IMR-90 (cell line): ENCODE results near the gene ZBTB25. TPM values are rescaled to one million over a fixed set of nuclear protein-coding genes. Genes with fewer than 3 reads are reported as not detected.

ENCODE experiments used
- ATAC-seq: fragments of 200-7000 bp; cut with Tn5 transposase; 2 replicates; pipeline ENCODE4 v1.9.1; 2020; ENCODE audit warnings: low read depth, mild to moderate bottlenecking, moderate library complexity
- BruUV-seq: library from RNA; stranded (reverse); fragments of 400-500 nt; replicated peaks from 2 replicates; lab custom pipeline; 2021; lab: Mats Ljungman, UMichigan
- CTCF ChIA-PET: fragments of 300-600 bp; formaldehyde crosslinking; extraction: SDS; loops from one replicate; lab custom pipeline; 2021; ENCODE audit warnings: antibody characterized with exemption; lab: Yijun Ruan, JAX
- POLR2A ChIA-PET: fragments of 300-600 bp; sonication (Branson Sonifier 250); formaldehyde crosslinking; loops from one replicate; lab custom pipeline; 2022; ENCODE audit warnings: antibody characterized with exemption; ENCODE audit not compliant: unreplicated experiment; lab: Charles Lee
- DNase-seq: peaks from one replicate; pipeline ENCODE4 v3.0.0; 2013
- H2AFZ ChIP-seq: replicated peaks from 2 replicates; pipeline ENCODE3; 2013; ENCODE audit warnings: low read length, mild to moderate bottlenecking; ENCODE audit not compliant: poor library complexity
- H2AK5ac ChIP-seq: 2 replicates; pipeline ENCODE4 v1.6.1; 2013; ENCODE audit warnings: low read depth, low read length, inconsistent platforms
- H2AK9ac ChIP-seq: replicated peaks from 2 replicates; pipeline ENCODE3; 2013; ENCODE audit warnings: mild to moderate bottlenecking, low read depth, low read length, moderate library complexity; ENCODE audit not compliant: poor library complexity
- H2BK120ac ChIP-seq: 2 replicates; pipeline ENCODE4 v1.6.1; 2013; ENCODE audit warnings: low read depth, low read length, inconsistent platforms
- H2BK15ac ChIP-seq: 3 replicates; pipeline ENCODE4 v1.6.1; 2013; ENCODE audit warnings: low read depth, low read length, inconsistent platforms
- H2BK20ac ChIP-seq: 2 replicates; pipeline ENCODE4 v1.6.1; 2013; ENCODE audit warnings: low read depth, mild to moderate bottlenecking, inconsistent platforms, low read length, moderate library complexity
- H2BK5ac ChIP-seq: 2 replicates; pipeline ENCODE4 v1.6.1; 2013; ENCODE audit warnings: mild to moderate bottlenecking, low read depth, low read length, inconsistent platforms; ENCODE audit not compliant: poor library complexity, severe bottlenecking
- H3K14ac ChIP-seq: replicated peaks from 2 replicates; pipeline ENCODE4 v1.6.1; 2013; ENCODE audit warnings: low read depth, low read length, inconsistent platforms
- H3K18ac ChIP-seq: 2 replicates; pipeline ENCODE4 v1.6.1; 2013; ENCODE audit warnings: low read depth, low read length, control low read depth
- H3K23ac ChIP-seq: 2 replicates; pipeline ENCODE4 v1.6.1; 2013; ENCODE audit warnings: low read depth, low read length, inconsistent platforms
- H3K27ac ChIP-seq: 2 replicates; pipeline ENCODE4 v1.5.1; 2013; ENCODE audit warnings: mild to moderate bottlenecking, control low read depth, low read length; ENCODE audit not compliant: insufficient read depth
- H3K27me3 ChIP-seq: 2 replicates; pipeline ENCODE4 v1.6.1; 2013; ENCODE audit warnings: low read length; ENCODE audit not compliant: control insufficient read depth, insufficient read depth
- H3K36me3 ChIP-seq: 2 replicates; pipeline ENCODE4 v1.6.1; 2013; ENCODE audit warnings: low read length, mixed read lengths; ENCODE audit not compliant: control insufficient read depth, insufficient read depth
- H3K4ac ChIP-seq: 2 replicates; pipeline ENCODE4 v1.6.1; 2013; ENCODE audit warnings: low read depth, low read length, inconsistent platforms
- H3K4me1 ChIP-seq: 2 replicates; pipeline ENCODE4 v1.6.1; 2013; ENCODE audit warnings: low read length, mixed read lengths; ENCODE audit not compliant: control insufficient read depth, insufficient read depth
- H3K4me2 ChIP-seq: 2 replicates; pipeline ENCODE4 v1.6.1; 2013; ENCODE audit warnings: low read depth, mild to moderate bottlenecking, control low read depth, low read length, moderate library complexity
- H3K4me3 ChIP-seq: 2 replicates; pipeline ENCODE4 v1.5.1; 2013; ENCODE audit warnings: low read depth, mild to moderate bottlenecking, control low read depth, low read length, moderate library complexity; ENCODE audit not compliant: insufficient read depth
- H3K56ac ChIP-seq: 2 replicates; pipeline ENCODE4 v1.6.1; 2013; ENCODE audit warnings: low read length, inconsistent platforms; ENCODE audit not compliant: insufficient read depth; ENCODE audit errors: extremely low read depth
- H3K79me1 ChIP-seq, 2 experiments: 2 replicates each; pipeline ENCODE4 v1.6.1; 2013; ENCODE audit warnings: low read length in 2 of 2, inconsistent platforms in 1 of 2, low read depth in 1 of 2
- H3K9ac ChIP-seq: 2 replicates; pipeline ENCODE4 v1.6.1; 2013; ENCODE audit warnings: low read depth, low read length, control low read depth
- H3K9me1 ChIP-seq: 2 replicates; pipeline ENCODE4 v1.6.1; 2013; ENCODE audit warnings: low read length, inconsistent platforms; ENCODE audit not compliant: insufficient read depth
- H3K9me3 ChIP-seq: 2 replicates; pipeline ENCODE4 v1.6.1; 2013; ENCODE audit warnings: low read length; ENCODE audit not compliant: control insufficient read depth, insufficient read depth
- H4K20me1 ChIP-seq: 2 replicates; pipeline ENCODE4 v1.6.1; 2013; ENCODE audit warnings: low read length, inconsistent platforms; ENCODE audit not compliant: insufficient read depth
- H4K5ac ChIP-seq: 2 replicates; pipeline ENCODE4 v1.6.1; 2013; ENCODE audit warnings: mild to moderate bottlenecking, low read depth, low read length, control low read depth
- H4K8ac ChIP-seq, 2 experiments: 2 replicates each; pipeline ENCODE4 v1.6.1; 2013; ENCODE audit warnings: low read depth in 2 of 2, low read length in 2 of 2, control low read depth in 1 of 2, inconsistent platforms in 1 of 2
- H4K91ac ChIP-seq: 2 replicates; pipeline ENCODE4 v1.6.1; 2013; ENCODE audit warnings: low read depth, low read length, inconsistent platforms; ENCODE audit not compliant: insufficient read depth
- CEBPB ChIP-seq: IDR thresholded peaks from 2 replicates; pipeline ENCODE4 v1.6.1; 2012; ENCODE audit warnings: low read depth, low read length, improper control_type of control experiment
- CHD1 ChIP-seq: IDR thresholded peaks from 2 replicates; pipeline ENCODE4 v1.6.1; 2012; ENCODE audit warnings: low read depth, low read length, improper control_type of control experiment
- CTCF ChIP-seq: conservative IDR thresholded peaks from 2 replicates; pipeline ENCODE4 v1.5.1; 2012; ENCODE audit warnings: mild to moderate bottlenecking, low read depth, low read length, improper control_type of control experiment
- FOS ChIP-seq: fragments of 150-350 bp; IDR thresholded peaks from 2 replicates; pipeline ENCODE4 v1.6.1; 2016; ENCODE audit warnings: low read depth, low read length
- MAFK ChIP-seq: IDR thresholded peaks from 2 replicates; pipeline ENCODE4 v1.6.1; 2012; ENCODE audit warnings: low read depth, low read length, improper control_type of control experiment
- MAZ ChIP-seq: IDR thresholded peaks from 2 replicates; pipeline ENCODE4 v1.6.1; 2012; ENCODE audit warnings: low read depth, mild to moderate bottlenecking, low read length, improper control_type of control experiment, moderate library complexity, borderline replicate concordance
- MXI1 ChIP-seq: IDR thresholded peaks from 2 replicates; pipeline ENCODE4 v1.6.1; 2012; ENCODE audit warnings: low read depth, mild to moderate bottlenecking, low read length, moderate library complexity, borderline replicate concordance
- NFE2L2 ChIP-seq: fragments of 150-350 bp; IDR thresholded peaks from 2 replicates; pipeline ENCODE4 v1.6.1; 2016; ENCODE audit warnings: low read depth, mild to moderate bottlenecking, low read length
- POLR2A ChIP-seq: IDR thresholded peaks from 2 replicates; pipeline ENCODE4 v1.6.1; 2012; ENCODE audit warnings: mild to moderate bottlenecking, low read depth, low read length
- RAD21 ChIP-seq: IDR thresholded peaks from 2 replicates; pipeline ENCODE4 v1.6.1; 2012; ENCODE audit warnings: low read length, improper control_type of control experiment
- WGBS, 2 experiments: methylation state at CpG; one replicate each; pipeline versions ENCODE4 v1.1.5 to v1.1.7; 2013; ENCODE audit warnings: missing lambda C conversion rate in 2 of 2; ENCODE audit not compliant: insufficient read length in 1 of 2; ENCODE audit errors: extremely low coverage in 2 of 2; 5-methylcytosine and 5-hydroxymethylcytosine counted together
- dilution Hi-C: fragments of 300-500 bp; cut with HindIII; formaldehyde crosslinking; loops from one replicate; pipeline ENCODE4 v1.14.3; 2018; ENCODE audit warnings: low sequenced_read_pairs; ENCODE audit not compliant: unreplicated experiment
- in situ Hi-C: fragments of 300-500 bp; cut with MboI; formaldehyde crosslinking; loops from 3 replicates; pipeline ENCODE4 v1.14.3; 2019; ENCODE audit warnings: low sequenced_read_pairs, inconsistent platforms, mixed read lengths
- intact Hi-C: fragments of 100-400 bp; cut with micrococcal nuclease; formaldehyde crosslinking; loops from 2 replicates; pipeline ENCODE4 v1.10.0; 2022
- polyA plus RNA-seq, 3 experiments: library from polyadenylated mRNA; depleted of rRNA; stranded (reverse); fragments of >200 nt; gene quantifications; 2 replicates each; pipeline ENCODE4 v1.2.3, GENCODE V29; 2012; ENCODE audit warnings: low replicate concordance in 1 of 3
- total RNA-seq: library from RNA; depleted of rRNA; stranded (reverse); fragments of >200 nt; gene quantifications from 2 replicates; pipeline ENCODE4 v1.2.3, GENCODE V29; 2012
- TF ChIP-seq, protein P1 (sequence below): fragments of 150-350 bp; IDR thresholded peaks from 2 replicates; pipeline ENCODE4 v1.6.1; 2016; ENCODE audit warnings: low read depth, mild to moderate bottlenecking, low read length, moderate library complexity, borderline replicate concordance

The ZBTB25 gene
- total and polyA plus RNA-seq, 2 of the 4 experiments (the other 2 are of a cell fraction), result 4.4 to 6.6 TPM

- TF ChIP-seq, protein P1, sequence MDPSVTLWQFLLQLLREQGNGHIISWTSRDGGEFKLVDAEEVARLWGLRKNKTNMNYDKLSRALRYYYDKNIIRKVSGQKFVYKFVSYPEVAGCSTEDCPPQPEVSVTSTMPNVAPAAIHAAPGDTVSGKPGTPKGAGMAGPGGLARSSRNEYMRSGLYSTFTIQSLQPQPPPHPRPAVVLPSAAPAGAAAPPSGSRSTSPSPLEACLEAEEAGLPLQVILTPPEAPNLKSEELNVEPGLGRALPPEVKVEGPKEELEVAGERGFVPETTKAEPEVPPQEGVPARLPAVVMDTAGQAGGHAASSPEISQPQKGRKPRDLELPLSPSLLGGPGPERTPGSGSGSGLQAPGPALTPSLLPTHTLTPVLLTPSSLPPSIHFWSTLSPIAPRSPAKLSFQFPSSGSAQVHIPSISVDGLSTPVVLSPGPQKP, result no peak
These were observed 7.4 kb upstream of the ZBTB25 start (continued) for GRCh38 chr14:64510825-64511671.

- ATAC-seq (no peak), DNase-seq (no peak)
- CTCF ChIA-PET, result interaction anchor here (0.7 to 1.0 kb wide), 2 partner anchors 128 to 411 kb away, joined by 3 to 4 read pairs; no protein-coding TSS in a partner anchor
- in situ Hi-C loops (no loop called here), intact Hi-C loops (no loop called here), dilution Hi-C loops (no loop called here)
- Histone ChIP-seq H2BK20ac (no peak overlapping the region), H3K4ac (no peak overlapping the region), H2BK15ac (no peak overlapping the region), H2BK120ac (no peak overlapping the region), H3K56ac (no peak overlapping the region), H3K18ac (no peak overlapping the region), H3K14ac (no peak overlapping the region), H3K27me3 (no peaks in the 10 kb centered on the region), H4K20me1 (peaks cover 83% of the 10 kb centered on the region), H4K91ac (no peak overlapping the region), H3K9ac (no peak overlapping the region), H4K8ac (no peak overlapping the region), H3K27ac (no peak overlapping the region), H2AK9ac (no peak overlapping the region), H2BK5ac (no peak overlapping the region), H3K36me3 (no peaks in the 10 kb centered on the region), H3K9me1 (peaks cover 12% of the 10 kb centered on the region), H3K4me1 (peaks cover 7% of the 10 kb centered on the region), H3K4me3 (no peak overlapping the region), H2AFZ (no peak overlapping the region), H3K4me2 (no peak overlapping the region), H4K5ac (no peak overlapping the region), H3K9me3 (no peaks in the 10 kb centered on the region), H3K23ac (peak overlapping the region; percentile 75; the same call in 1 of the 2 replicates), H2AK5ac (no peak overlapping the region), H3K79me1 (peaks cover 0 to 59% of the 10 kb centered on the region in 2 experiments; a peak in 2 of 4 replicates)
- no TSS peak for BruUV-seq
- WGBS, 2 experiments, result 92% methylated on average over 5 of the region's 8 CpGs; no CpG with 5 or more reads in 1 of the 2 experiments
- POLR2A ChIA-PET, result interaction anchor here (0.6 to 1.0 kb wide), 2 partner anchors 21 to 32 kb away, joined by 3 to 5 read pairs; partner anchors contain the start of gene HSPA2
- TF ChIP-seq NFE2L2, result no peak
- TF ChIP-seq MAFK, result no peak
- TF ChIP-seq CTCF, result no peak
- no peak for TF ChIP-seq POLR2A
- no peak for TF ChIP-seq RAD21
- TF ChIP-seq FOS, result no peak
- no peak for TF ChIP-seq CEBPB
- TF ChIP-seq MAZ, result no peak
- TF ChIP-seq, protein P1, result no peak
- no peak for TF ChIP-seq MXI1
- no peak for TF ChIP-seq CHD1
These were observed 5.4 kb upstream of the ZBTB25 start for GRCh38 chr14:64509036-64509435.
